Measurements from ENCODE around the gene MGAM2. TPM values are rescaled to one million over a fixed set of nuclear protein-coding genes. Genes with fewer than 3 reads are reported as not detected.

Gene MGAM2
- total and polyA plus RNA-seq, 2 of the 4 experiments (the other 2 are of a cell fraction) = not detected

- Histone ChIP-seq H3K14ac (replicated peaks; ENCODE audit: low read depth, low read length) (no peak overlapping the region), H3K4me1 (ENCODE audit: control insufficient read depth, insufficient read depth, low read length) (no peaks in the 10 kb centered on the region), H2BK120ac (ENCODE audit: low read depth, low read length) (no peak overlapping the region), H4K20me1 (ENCODE audit: insufficient read depth, low read length) (no peaks in the 10 kb centered on the region), H4K5ac (ENCODE audit: low read depth, low read length) (no peak overlapping the region), H2BK5ac (ENCODE audit: low read depth, low read length, poor library complexity, severe bottlenecking) (no peak overlapping the region), H3K4me2 (ENCODE audit: low read depth, low read length) (no peak overlapping the region), H2AK9ac (replicated peaks; ENCODE audit: low read depth, low read length, poor library complexity) (no peak overlapping the region), H3K9me1 (ENCODE audit: insufficient read depth, low read length) (no peaks in the 10 kb centered on the region), H3K79me1 (ENCODE audit: low read depth in 1 of 2, low read length in 2 of 2) (no peaks in the 10 kb centered on the region), H4K8ac (ENCODE audit: low read depth in 2 of 2, low read length in 2 of 2) (no peak overlapping the region), H2AK5ac (ENCODE audit: low read depth, low read length) (no peak overlapping the region), H3K18ac (ENCODE audit: low read depth, low read length) (no peak overlapping the region), H3K9ac (ENCODE audit: low read depth, low read length) (no peak overlapping the region), H3K56ac (ENCODE audit: extremely low read depth, insufficient read depth, low read length) (no peak overlapping the region), H3K4me3 (ENCODE audit: insufficient read depth, low read depth, low read length) (no peak overlapping the region), H4K91ac (ENCODE audit: insufficient read depth, low read depth, low read length) (no peak overlapping the region), H2AFZ (replicated peaks; ENCODE audit: low read length, poor library complexity) (no peak overlapping the region), H2BK15ac (ENCODE audit: low read depth, low read length) (no peak overlapping the region), H3K4ac (ENCODE audit: low read depth, low read length) (no peak overlapping the region), H3K23ac (ENCODE audit: low read depth, low read length) (no peak overlapping the region), H3K36me3 (ENCODE audit: control insufficient read depth, insufficient read depth, low read length) (no peaks in the 10 kb centered on the region), H3K27ac (ENCODE audit: insufficient read depth, low read length) (no peak overlapping the region), H3K27me3 (ENCODE audit: control insufficient read depth, insufficient read depth, low read length) (no peaks in the 10 kb centered on the region), H3K9me3 (ENCODE audit: control insufficient read depth, insufficient read depth, low read length) (peaks cover 10% of the 10 kb centered on the region; the same call in 1 of the 2 replicates), H2BK20ac (ENCODE audit: low read depth, low read length) (no peak overlapping the region)
- DNase-seq = no peak
- BruUV-seq (replicated peaks) = no TSS peak
- TF ChIP-seq MAFK (IDR thresholded peaks at IDR 0.05; ENCODE audit: low read depth, low read length) (no peak), ELK1 (IDR thresholded peaks at IDR 0.05; ENCODE audit: borderline replicate concordance, low read depth, low read length) (no peak), RAD21 (IDR thresholded peaks at IDR 0.05; ENCODE audit: low read length) (no peak), MXI1 (IDR thresholded peaks at IDR 0.05; ENCODE audit: borderline replicate concordance, low read depth, low read length) (no peak), RCOR1 (IDR thresholded peaks at IDR 0.05; ENCODE audit: insufficient replicate concordance, low read length) (no peak), NFE2L2 (IDR thresholded peaks at IDR 0.05; ENCODE audit: low read depth, low read length) (no peak), BHLHE40 (IDR thresholded peaks at IDR 0.05; ENCODE audit: low read depth, low read length) (no peak)
- intact Hi-C loops (cut with micrococcal nuclease) (no loop called here), dilution Hi-C loops (cut with HindIII; ENCODE audit: low sequenced_read_pairs, unreplicated experiment) (no loop called here), in situ Hi-C loops (cut with MboI; ENCODE audit: low sequenced_read_pairs) (no loop called here)
- no peak for ATAC-seq (ENCODE audit: low read depth)
- WGBS, 2 experiments (ENCODE audit: extremely low coverage in 2 of 2, insufficient read length in 1 of 2) = no CpG with 5 or more reads among the region's 2 CpGs
- ChIA-PET POLR2A (ENCODE audit: unreplicated experiment) (no interaction called here), CTCF (no interaction called here)
Observed at GRCh38 chr7:142130267-142130666, 18.7 kb downstream of the MGAM2 start.

All from IMR-90 (cell line).